ENCODE results near the gene PLEK2. TPM values are rescaled to one million over a fixed set of nuclear protein-coding genes. Genes with fewer than 3 reads are reported as not detected.

Gene PLEK2
- total RNA-seq, 2 donors from 2014 or later: 71.6 to 84.0 TPM

DNA sequence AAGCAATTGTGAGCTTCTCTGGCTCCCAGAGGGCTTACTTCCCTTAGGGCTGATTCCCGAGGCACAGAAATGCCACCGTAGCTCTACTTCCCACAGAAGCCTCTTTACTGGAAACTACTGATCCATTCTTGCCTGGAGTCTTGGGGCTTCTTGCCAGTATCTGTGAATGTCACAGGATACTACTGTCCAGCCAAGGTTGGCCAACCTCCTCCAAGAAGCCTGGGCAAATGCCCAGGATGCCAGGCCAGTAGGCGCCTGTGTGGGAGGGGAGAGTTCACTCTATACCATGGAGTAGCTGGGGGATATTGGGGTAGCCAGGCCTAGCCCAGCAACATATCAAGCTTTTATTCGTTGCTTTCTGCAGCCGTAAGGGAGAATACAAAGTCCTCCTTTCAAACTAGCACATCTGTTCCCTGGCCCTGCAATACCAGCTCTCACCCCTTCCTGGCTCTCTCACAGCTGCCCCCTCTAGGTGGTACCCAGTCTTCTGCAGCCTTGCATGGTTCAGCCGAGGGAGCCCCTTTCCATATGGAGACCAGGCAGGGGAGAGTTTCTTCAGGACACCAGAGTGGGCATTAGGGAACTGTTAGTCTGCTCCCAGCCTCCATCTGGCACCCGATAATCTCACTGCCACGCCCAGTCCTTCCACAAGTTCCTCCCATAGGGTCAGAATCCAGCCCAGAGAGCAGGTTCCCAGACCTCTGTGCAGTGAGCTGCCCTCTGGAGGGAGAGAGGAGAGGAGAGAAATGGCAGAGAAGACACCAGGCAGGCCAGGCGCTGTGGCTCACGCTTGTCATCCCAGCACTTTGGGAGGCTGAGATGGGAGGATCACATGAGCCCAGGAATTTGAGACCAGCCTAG lies 24.3 kb upstream of the PLEK2 start:
- intact Hi-C loops (cut with DNase I): loop anchor here (10.0 kb wide), 1 partner anchor 89 kb away; no protein-coding TSS in a partner anchor
- Histone ChIP-seq H3K4me3 (no peak overlapping the region), H3K4me1 (peaks cover 2% of the 10 kb centered on the region), H3K27me3 (no peaks in the 10 kb centered on the region), H3K27ac (no peak overlapping the region), H3K9ac (ENCODE audit: low read depth in 2 of 2, low read length in 2 of 2) (no peak overlapping the region), H3K36me3 (no peaks in the 10 kb centered on the region), H3K9me3 (no peaks in the 10 kb centered on the region)
- no peak for DNase-seq
- TF ChIP-seq CTCF (IDR thresholded peaks at IDR 0.05): no peak

- Histone ChIP-seq H3K9me3 (no peaks in the 10 kb centered on the region), H3K27me3 (no peaks in the 10 kb centered on the region), H3K4me3 (no peak overlapping the region), H3K36me3 (no peaks in the 10 kb centered on the region), H3K27ac (no peak overlapping the region), H3K4me1 (no peaks in the 10 kb centered on the region), H3K9ac (ENCODE audit: low read depth in 2 of 2, low read length in 2 of 2) (no peak overlapping the region)
- no peak for TF ChIP-seq CTCF (IDR thresholded peaks at IDR 0.05)
- intact Hi-C loops (cut with DNase I): loop anchor here (10.0 kb wide), 1 partner anchor 89 kb away; no protein-coding TSS in a partner anchor
- DNase-seq: no peak
Observed at GRCh38 chr14:67435603-67436002, 23.6 kb upstream of the PLEK2 start.

- no peaks in the 10 kb centered on the region for H3K36me3 ChIP-seq
- peaks cover 9% of the 10 kb centered on the region for H3K4me1 ChIP-seq
- no peak for DNase-seq
- H3K9ac ChIP-seq (ENCODE audit: low read depth in 2 of 2, low read length in 2 of 2): no peak overlapping the region
- H3K9me3 ChIP-seq: no peaks in the 10 kb centered on the region
- intact Hi-C loops (cut with DNase I): loop anchor here (10.0 kb wide), 1 partner anchor 93 kb away; no protein-coding TSS in a partner anchor
- H3K27ac ChIP-seq: no peak overlapping the region
- no peaks in the 10 kb centered on the region for H3K27me3 ChIP-seq
- TF ChIP-seq CTCF (IDR thresholded peaks at IDR 0.05): no peak
- no peak overlapping the region for H3K4me3 ChIP-seq
Observed at GRCh38 chr14:67432050-67432564, 20.1 kb upstream of the PLEK2 start.

DNA sequence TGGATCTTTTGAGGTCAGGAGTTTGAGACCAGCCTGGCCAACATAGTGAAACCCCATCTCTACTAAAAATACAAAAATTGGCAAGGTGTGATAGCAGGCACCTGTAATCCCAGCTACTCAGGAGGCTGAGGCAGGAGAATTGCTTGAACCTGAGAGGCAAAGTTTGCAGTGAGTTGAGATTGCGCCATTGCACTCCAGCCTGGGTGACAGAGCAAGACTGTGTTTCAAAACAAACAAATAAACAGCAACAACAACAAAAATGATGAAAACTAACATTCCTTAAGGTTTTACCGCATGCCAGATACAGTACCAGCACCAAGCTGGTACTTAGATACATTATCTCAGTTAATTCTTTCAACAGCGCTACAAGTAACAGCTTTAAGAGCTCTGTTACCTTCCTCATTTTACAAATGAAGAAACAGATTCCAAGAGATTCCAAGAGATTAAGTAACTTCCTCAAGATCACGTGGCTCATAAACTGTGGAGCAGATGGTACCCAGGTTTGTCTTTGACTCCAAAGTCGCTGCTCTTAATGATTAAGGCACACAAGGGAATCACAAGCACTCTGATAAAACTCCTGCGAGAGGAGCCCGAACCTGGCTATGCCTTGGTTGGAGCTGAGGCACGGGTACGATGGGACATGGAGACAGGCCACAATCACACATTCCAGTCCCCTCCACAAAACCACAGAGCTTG lies 17.7 kb upstream of the PLEK2 start:
- H3K9ac ChIP-seq (ENCODE audit: low read depth in 2 of 2, low read length in 2 of 2): no peak overlapping the region
- TF ChIP-seq CTCF (IDR thresholded peaks at IDR 0.05): no peak
- no peaks in the 10 kb centered on the region for H3K27me3 ChIP-seq
- intact Hi-C loops (cut with DNase I): loop anchor here (5.0 to 10.0 kb wide), 4 partner anchors 95 to 275 kb away; partner anchors contain the start of gene RDH12
- H3K36me3 ChIP-seq: no peaks in the 10 kb centered on the region
- DNase-seq: no peak
- peaks cover 9% of the 10 kb centered on the region for H3K4me1 ChIP-seq
- H3K4me3 ChIP-seq: no peak overlapping the region
- H3K27ac ChIP-seq: no peak overlapping the region
- no peaks in the 10 kb centered on the region for H3K9me3 ChIP-seq

GRCh38 chr14:67428501-67429031 lies 16.6 kb upstream of the PLEK2 start:
- Histone ChIP-seq H3K9me3 (no peaks in the 10 kb centered on the region), H3K9ac (ENCODE audit: low read depth in 2 of 2, low read length in 2 of 2) (no peak overlapping the region), H3K4me1 (peaks cover 9% of the 10 kb centered on the region), H3K27me3 (no peaks in the 10 kb centered on the region), H3K27ac (peak overlapping the region; percentile 59), H3K4me3 (no peak overlapping the region), H3K36me3 (no peaks in the 10 kb centered on the region)
- DNase-seq: no peak
- intact Hi-C loops (cut with DNase I): loop anchor here (5.0 to 10.0 kb wide), 3 partner anchors 144 to 276 kb away; partner anchors contain the start of gene RDH12
- no peak for TF ChIP-seq CTCF (IDR thresholded peaks at IDR 0.05)

Data from colonic mucosa (tissue), 4 donors.